HEK293 (cell line): ENCODE measurements around the gene PMVK.

Source experiments
- EGR2 ChIP-seq: fragments of 450-650 bp; formaldehyde crosslinking; IDR thresholded peaks from 2 replicates; pipeline ENCODE4 v1.5.1; 2016; ENCODE audit warnings: low read depth, missing biosample characterization, missing genetic modification characterization
- FEZF1 ChIP-seq: fragments of 450-650 bp; formaldehyde crosslinking; IDR thresholded peaks from 2 replicates; pipeline ENCODE4 v1.5.1; 2016; ENCODE audit warnings: missing biosample characterization, missing genetic modification characterization
- OSR2 ChIP-seq: fragments of 450-650 bp; formaldehyde crosslinking; IDR thresholded peaks from 2 replicates; pipeline ENCODE4 v1.5.1; 2016; ENCODE audit warnings: missing biosample characterization, missing genetic modification characterization
- OVOL3 ChIP-seq: fragments of 450-650 bp; formaldehyde crosslinking; IDR thresholded peaks from 2 replicates; pipeline ENCODE4 v1.5.1; 2016; ENCODE audit warnings: missing biosample characterization, missing genetic modification characterization
- SP7 ChIP-seq: fragments of 450-650 bp; formaldehyde crosslinking; IDR thresholded peaks from 2 replicates; pipeline ENCODE4 v1.5.1; 2016; ENCODE audit warnings: missing biosample characterization, missing genetic modification characterization
- ZBTB1 ChIP-seq: fragments of 450-650 bp; formaldehyde crosslinking; IDR thresholded peaks from 2 replicates; pipeline ENCODE4 v1.5.1; 2016; ENCODE audit warnings: missing biosample characterization, missing genetic modification characterization
- ZFHX2 ChIP-seq: fragments of 450-650 bp; formaldehyde crosslinking; conservative IDR thresholded peaks from 2 replicates; pipeline ENCODE4 v1.5.1; 2016; ENCODE audit warnings: missing biosample characterization, missing genetic modification characterization
- ZNF202 ChIP-seq: fragments of 450-650 bp; formaldehyde crosslinking; IDR thresholded peaks from 2 replicates; pipeline ENCODE4 v1.5.1; 2016; ENCODE audit warnings: missing biosample characterization, missing genetic modification characterization, borderline replicate concordance
- ZNF223 ChIP-seq: fragments of 450-650 bp; formaldehyde crosslinking; IDR thresholded peaks from 2 replicates; pipeline ENCODE4 v1.5.1; 2016; ENCODE audit warnings: missing biosample characterization, missing genetic modification characterization
- ZNF426 ChIP-seq: fragments of 450-650 bp; formaldehyde crosslinking; IDR thresholded peaks from 2 replicates; pipeline ENCODE4 v1.5.1; 2017; ENCODE audit warnings: missing biosample characterization, missing genetic modification characterization, mild to moderate bottlenecking, inconsistent platforms, moderate library complexity
- ZNF501 ChIP-seq: fragments of 450-650 bp; formaldehyde crosslinking; IDR thresholded peaks from 2 replicates; pipeline ENCODE4 v1.5.1; 2016; ENCODE audit warnings: missing biosample characterization, missing genetic modification characterization
- ZNF521 ChIP-seq: fragments of 450-650 bp; formaldehyde crosslinking; IDR thresholded peaks from 2 replicates; pipeline ENCODE4 v1.5.1; 2017; ENCODE audit warnings: missing biosample characterization, mild to moderate bottlenecking, missing genetic modification characterization
- ZNF791 ChIP-seq: fragments of 450-650 bp; formaldehyde crosslinking; IDR thresholded peaks from 2 replicates; pipeline ENCODE4 v1.5.1; 2016; ENCODE audit warnings: missing biosample characterization, missing genetic modification characterization
- ZSCAN16 ChIP-seq: fragments of 450-650 bp; formaldehyde crosslinking; IDR thresholded peaks from 2 replicates; pipeline ENCODE4 v1.5.1; 2016; ENCODE audit warnings: missing biosample characterization, missing genetic modification characterization
- ZSCAN23 ChIP-seq: fragments of 450-650 bp; formaldehyde crosslinking; IDR thresholded peaks from 2 replicates; pipeline ENCODE4 v1.5.1; 2016; ENCODE audit warnings: missing biosample characterization, missing genetic modification characterization
- TF ChIP-seq, protein P1 (sequence below): fragments of 450-650 bp; formaldehyde crosslinking; IDR thresholded peaks from 2 replicates; pipeline ENCODE4 v1.5.1; 2017; ENCODE audit warnings: missing biosample characterization, missing genetic modification characterization
- TF ChIP-seq, protein P2 (sequence below): fragments of 450-650 bp; formaldehyde crosslinking; IDR thresholded peaks from 2 replicates; pipeline ENCODE4 v1.5.1; 2016; ENCODE audit warnings: missing biosample characterization, missing genetic modification characterization
- TF ChIP-seq, protein P3 (sequence below): fragments of 450-650 bp; formaldehyde crosslinking; IDR thresholded peaks from 2 replicates; pipeline ENCODE4 v1.5.1; 2016; ENCODE audit warnings: missing biosample characterization, missing genetic modification characterization
- TF ChIP-seq, protein P4 (sequence below): fragments of 450-650 bp; formaldehyde crosslinking; IDR thresholded peaks from 2 replicates; pipeline ENCODE4 v1.5.1; 2016; ENCODE audit warnings: missing biosample characterization, missing genetic modification characterization
- TF ChIP-seq, protein P5 (sequence below): fragments of 450-650 bp; formaldehyde crosslinking; IDR thresholded peaks from 2 replicates; pipeline ENCODE4 v1.5.1; 2016; ENCODE audit warnings: missing biosample characterization, missing genetic modification characterization
- TF ChIP-seq, protein P6 (sequence below): fragments of 450-650 bp; formaldehyde crosslinking; IDR thresholded peaks from 2 replicates; pipeline ENCODE4 v1.5.1; 2016; ENCODE audit warnings: missing biosample characterization, missing genetic modification characterization
- TF ChIP-seq, protein P7 (sequence below): fragments of 450-650 bp; formaldehyde crosslinking; IDR thresholded peaks from 2 replicates; pipeline ENCODE4 v1.5.1; 2016; ENCODE audit warnings: missing biosample characterization, missing genetic modification characterization
- TF ChIP-seq, protein P8 (sequence below): fragments of 450-650 bp; formaldehyde crosslinking; IDR thresholded peaks from 2 replicates; pipeline ENCODE4 v1.5.1; 2016; ENCODE audit warnings: missing biosample characterization, missing genetic modification characterization

PMVK gene

DNA sequence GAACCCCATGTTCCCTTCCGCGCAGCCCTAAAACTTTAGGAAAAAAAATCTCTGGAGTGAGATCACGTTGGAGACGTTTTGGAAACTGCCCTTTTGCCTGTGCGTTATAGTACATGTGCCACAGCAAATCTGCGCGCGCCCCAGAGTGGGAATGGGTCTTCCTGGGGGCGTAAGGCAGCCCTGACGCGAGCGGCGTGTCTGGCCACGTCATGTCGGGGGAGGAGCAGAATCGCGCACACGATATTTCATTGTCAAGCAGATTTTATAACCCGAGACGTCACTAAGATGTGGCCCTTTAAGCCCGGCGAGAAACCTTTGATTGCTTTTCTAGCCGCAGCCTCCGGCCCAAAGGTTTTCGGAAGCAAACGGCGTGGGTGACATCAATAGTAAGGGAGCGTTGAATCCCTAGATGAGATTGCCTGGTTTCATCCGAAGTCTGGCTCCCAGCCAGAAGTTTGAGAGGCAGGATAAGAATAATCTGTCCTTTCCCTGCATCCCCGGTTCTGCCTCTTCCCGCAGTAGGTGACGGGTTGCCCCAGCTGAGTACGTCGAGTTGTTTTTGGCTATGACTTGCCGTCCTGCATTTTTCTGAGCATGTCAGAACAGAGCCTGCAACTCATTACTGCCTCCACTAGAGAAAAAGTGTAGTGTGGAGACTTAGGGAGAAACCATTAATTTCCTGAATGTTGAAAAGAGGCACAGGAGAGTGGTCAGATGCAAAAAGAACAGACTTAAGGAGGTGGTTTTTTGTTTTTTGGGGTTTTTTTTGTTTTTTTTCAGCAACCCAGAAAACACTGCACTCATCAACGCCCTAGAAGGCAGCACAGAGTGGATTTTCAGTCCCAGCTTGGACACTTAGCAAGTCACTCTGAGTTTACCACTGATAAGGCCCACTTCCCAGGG, 817 bp upstream of the PMVK start (continued):
- TF ChIP-seq, protein P1, sequence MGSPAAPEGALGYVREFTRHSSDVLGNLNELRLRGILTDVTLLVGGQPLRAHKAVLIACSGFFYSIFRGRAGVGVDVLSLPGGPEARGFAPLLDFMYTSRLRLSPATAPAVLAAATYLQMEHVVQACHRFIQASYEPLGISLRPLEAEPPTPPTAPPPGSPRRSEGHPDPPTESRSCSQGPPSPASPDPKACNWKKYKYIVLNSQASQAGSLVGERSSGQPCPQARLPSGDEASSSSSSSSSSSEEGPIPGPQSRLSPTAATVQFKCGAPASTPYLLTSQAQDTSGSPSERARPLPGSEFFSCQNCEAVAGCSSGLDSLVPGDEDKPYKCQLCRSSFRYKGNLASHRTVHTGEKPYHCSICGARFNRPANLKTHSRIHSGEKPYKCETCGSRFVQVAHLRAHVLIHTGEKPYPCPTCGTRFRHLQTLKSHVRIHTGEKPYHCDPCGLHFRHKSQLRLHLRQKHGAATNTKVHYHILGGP, result no peak
- TF ChIP-seq ZNF223 (no peak), ZNF791 (tag by site-specific recombination) (no peak), ZSCAN23 (no peak), ZNF202 (tag by site-specific recombination) (no peak), ZFHX2 (peak; percentile 89), ZSCAN16 (tag by site-specific recombination) (no peak), EGR2 (tag by site-specific recombination) (peak; percentile 78), ZNF501 (no peak; the same call in 1 of the 2 replicates), ZNF426 (tag by site-specific recombination) (no peak), FEZF1 (tag by site-specific recombination) (no peak), ZBTB1 (tag by site-specific recombination) (no peak), OVOL3 (no peak), OSR2 (tag by site-specific recombination) (peak; percentile 24; the same call in 1 of the 2 replicates), SP7 (tag by site-specific recombination) (0 out of 2 replicates have a peak, but pooled peaks have one; percentile 46), ZNF521 (tag by site-specific recombination) (no peak)
- TF ChIP-seq, protein P2, sequence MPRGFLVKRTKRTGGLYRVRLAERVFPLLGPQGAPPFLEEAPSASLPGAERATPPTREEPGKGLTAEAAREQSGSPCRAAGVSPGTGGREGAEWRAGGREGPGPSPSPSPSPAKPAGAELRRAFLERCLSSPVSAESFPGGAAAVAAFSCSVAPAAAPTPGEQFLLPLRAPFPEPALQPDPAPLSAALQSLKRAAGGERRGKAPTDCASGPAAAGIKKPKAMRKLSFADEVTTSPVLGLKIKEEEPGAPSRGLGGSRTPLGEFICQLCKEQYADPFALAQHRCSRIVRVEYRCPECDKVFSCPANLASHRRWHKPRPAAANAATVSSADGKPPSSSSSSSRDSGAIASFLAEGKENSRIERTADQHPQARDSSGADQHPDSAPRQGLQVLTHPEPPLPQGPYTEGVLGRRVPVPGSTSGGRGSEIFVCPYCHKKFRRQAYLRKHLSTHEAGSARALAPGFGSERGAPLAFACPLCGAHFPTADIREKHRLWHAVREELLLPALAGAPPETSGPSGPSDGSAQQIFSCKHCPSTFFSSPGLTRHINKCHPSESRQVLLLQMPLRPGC (tag by site-specific recombination), result no peak
- TF ChIP-seq, protein P3, sequence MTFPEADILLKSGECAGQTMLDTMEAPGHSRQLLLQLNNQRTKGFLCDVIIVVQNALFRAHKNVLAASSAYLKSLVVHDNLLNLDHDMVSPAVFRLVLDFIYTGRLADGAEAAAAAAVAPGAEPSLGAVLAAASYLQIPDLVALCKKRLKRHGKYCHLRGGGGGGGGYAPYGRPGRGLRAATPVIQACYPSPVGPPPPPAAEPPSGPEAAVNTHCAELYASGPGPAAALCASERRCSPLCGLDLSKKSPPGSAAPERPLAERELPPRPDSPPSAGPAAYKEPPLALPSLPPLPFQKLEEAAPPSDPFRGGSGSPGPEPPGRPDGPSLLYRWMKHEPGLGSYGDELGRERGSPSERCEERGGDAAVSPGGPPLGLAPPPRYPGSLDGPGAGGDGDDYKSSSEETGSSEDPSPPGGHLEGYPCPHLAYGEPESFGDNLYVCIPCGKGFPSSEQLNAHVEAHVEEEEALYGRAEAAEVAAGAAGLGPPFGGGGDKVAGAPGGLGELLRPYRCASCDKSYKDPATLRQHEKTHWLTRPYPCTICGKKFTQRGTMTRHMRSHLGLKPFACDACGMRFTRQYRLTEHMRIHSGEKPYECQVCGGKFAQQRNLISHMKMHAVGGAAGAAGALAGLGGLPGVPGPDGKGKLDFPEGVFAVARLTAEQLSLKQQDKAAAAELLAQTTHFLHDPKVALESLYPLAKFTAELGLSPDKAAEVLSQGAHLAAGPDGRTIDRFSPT (tag by site-specific recombination), result peak; percentile 60; the same call in 1 of the 2 replicates
- TF ChIP-seq, protein P4, sequence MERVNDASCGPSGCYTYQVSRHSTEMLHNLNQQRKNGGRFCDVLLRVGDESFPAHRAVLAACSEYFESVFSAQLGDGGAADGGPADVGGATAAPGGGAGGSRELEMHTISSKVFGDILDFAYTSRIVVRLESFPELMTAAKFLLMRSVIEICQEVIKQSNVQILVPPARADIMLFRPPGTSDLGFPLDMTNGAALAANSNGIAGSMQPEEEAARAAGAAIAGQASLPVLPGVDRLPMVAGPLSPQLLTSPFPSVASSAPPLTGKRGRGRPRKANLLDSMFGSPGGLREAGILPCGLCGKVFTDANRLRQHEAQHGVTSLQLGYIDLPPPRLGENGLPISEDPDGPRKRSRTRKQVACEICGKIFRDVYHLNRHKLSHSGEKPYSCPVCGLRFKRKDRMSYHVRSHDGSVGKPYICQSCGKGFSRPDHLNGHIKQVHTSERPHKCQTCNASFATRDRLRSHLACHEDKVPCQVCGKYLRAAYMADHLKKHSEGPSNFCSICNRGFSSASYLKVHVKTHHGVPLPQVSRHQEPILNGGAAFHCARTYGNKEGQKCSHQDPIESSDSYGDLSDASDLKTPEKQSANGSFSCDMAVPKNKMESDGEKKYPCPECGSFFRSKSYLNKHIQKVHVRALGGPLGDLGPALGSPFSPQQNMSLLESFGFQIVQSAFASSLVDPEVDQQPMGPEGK (tag by site-specific recombination), result peak; percentile 73
- TF ChIP-seq, protein P5, sequence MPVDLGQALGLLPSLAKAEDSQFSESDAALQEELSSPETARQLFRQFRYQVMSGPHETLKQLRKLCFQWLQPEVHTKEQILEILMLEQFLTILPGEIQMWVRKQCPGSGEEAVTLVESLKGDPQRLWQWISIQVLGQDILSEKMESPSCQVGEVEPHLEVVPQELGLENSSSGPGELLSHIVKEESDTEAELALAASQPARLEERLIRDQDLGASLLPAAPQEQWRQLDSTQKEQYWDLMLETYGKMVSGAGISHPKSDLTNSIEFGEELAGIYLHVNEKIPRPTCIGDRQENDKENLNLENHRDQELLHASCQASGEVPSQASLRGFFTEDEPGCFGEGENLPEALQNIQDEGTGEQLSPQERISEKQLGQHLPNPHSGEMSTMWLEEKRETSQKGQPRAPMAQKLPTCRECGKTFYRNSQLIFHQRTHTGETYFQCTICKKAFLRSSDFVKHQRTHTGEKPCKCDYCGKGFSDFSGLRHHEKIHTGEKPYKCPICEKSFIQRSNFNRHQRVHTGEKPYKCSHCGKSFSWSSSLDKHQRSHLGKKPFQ (tag by site-specific recombination), result no peak
- TF ChIP-seq, protein P6, sequence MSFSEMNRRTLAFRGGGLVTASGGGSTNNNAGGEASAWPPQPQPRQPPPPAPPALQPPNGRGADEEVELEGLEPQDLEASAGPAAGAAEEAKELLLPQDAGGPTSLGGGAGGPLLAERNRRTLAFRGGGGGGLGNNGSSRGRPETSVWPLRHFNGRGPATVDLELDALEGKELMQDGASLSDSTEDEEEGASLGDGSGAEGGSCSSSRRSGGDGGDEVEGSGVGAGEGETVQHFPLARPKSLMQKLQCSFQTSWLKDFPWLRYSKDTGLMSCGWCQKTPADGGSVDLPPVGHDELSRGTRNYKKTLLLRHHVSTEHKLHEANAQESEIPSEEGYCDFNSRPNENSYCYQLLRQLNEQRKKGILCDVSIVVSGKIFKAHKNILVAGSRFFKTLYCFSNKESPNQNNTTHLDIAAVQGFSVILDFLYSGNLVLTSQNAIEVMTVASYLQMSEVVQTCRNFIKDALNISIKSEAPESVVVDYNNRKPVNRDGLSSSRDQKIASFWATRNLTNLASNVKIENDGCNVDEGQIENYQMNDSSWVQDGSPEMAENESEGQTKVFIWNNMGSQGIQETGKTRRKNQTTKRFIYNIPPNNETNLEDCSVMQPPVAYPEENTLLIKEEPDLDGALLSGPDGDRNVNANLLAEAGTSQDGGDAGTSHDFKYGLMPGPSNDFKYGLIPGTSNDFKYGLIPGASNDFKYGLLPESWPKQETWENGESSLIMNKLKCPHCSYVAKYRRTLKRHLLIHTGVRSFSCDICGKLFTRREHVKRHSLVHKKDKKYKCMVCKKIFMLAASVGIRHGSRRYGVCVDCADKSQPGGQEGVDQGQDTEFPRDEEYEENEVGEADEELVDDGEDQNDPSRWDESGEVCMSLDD (tag by site-specific recombination), result no peak
- TF ChIP-seq, protein P7, sequence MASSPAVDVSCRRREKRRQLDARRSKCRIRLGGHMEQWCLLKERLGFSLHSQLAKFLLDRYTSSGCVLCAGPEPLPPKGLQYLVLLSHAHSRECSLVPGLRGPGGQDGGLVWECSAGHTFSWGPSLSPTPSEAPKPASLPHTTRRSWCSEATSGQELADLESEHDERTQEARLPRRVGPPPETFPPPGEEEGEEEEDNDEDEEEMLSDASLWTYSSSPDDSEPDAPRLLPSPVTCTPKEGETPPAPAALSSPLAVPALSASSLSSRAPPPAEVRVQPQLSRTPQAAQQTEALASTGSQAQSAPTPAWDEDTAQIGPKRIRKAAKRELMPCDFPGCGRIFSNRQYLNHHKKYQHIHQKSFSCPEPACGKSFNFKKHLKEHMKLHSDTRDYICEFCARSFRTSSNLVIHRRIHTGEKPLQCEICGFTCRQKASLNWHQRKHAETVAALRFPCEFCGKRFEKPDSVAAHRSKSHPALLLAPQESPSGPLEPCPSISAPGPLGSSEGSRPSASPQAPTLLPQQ (tag by site-specific recombination), result no peak
- TF ChIP-seq, protein P8, sequence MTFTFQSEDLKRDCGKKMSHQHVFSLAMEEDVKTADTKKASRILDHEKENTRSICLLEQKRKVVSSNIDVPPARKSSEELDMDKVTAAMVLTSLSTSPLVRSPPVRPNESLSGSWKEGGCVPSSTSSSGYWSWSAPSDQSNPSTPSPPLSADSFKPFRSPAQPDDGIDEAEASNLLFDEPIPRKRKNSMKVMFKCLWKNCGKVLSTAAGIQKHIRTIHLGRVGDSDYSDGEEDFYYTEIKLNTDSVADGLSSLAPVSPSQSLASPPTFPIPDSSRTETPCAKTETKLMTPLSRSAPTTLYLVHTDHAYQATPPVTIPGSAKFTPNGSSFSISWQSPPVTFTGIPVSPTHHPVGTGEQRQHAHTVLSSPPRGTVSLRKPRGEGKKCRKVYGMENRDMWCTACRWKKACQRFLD, result no peak
